Endothelial cell of umbilical vein (primary cell): Measurements from ENCODE around the gene YEATS4. TPM values are rescaled to one million over a fixed set of nuclear protein-coding genes. Genes with fewer than 3 reads are reported as not detected.

Experiments used
- BruUV-seq: library from RNA; stranded (reverse); fragments of 400-500 nt; replicated peaks from 2 replicates; lab custom pipeline; 2021; lab: Mats Ljungman, UMichigan
- CTCF ChIA-PET: fragments of 300-600, 350-600 bp; sonication (Branson Sonifier 250); formaldehyde crosslinking; loops from one replicate; lab custom pipeline; 2021; ENCODE audit warnings: antibody characterized with exemption, inconsistent platforms; lab: Charles Lee
- POLR2A ChIA-PET: fragments of 300-600, 350-600 bp; sonication (Branson Sonifier 250); formaldehyde crosslinking; loops from one replicate; lab custom pipeline; 2021; ENCODE audit warnings: antibody characterized with exemption, inconsistent platforms; lab: Charles Lee
- DNase-seq: peaks from one replicate; pipeline ENCODE4 v3.0.0-alpha.2; 2011; ENCODE audit warnings: low read depth, low spot score
- FAIRE-seq: peaks from 2 replicates; lab custom pipeline; 2011; peaks lifted over from hg19 to GRCh38; lab: Jason Lieb, UNC
- H2AFZ ChIP-seq: 2 replicates; pipeline ENCODE4 v1.6.0; 2012; ENCODE audit warnings: low read depth, low read length, control low read depth, inconsistent platforms
- H3K27ac ChIP-seq: 2 replicates; pipeline ENCODE4 v1.5.1; 2011; ENCODE audit warnings: low read depth, mild to moderate bottlenecking, control low read depth, low read length, moderate library complexity; ENCODE audit not compliant: insufficient read depth
- H3K27me3 ChIP-seq, 2 experiments: 2 replicates each; pipeline versions ENCODE4 v1.6.0 to v1.6.1; 2011; ENCODE audit warnings: low read length in 2 of 2, mixed read lengths in 1 of 2; ENCODE audit not compliant: control insufficient read depth in 2 of 2, insufficient read depth in 2 of 2
- H3K36me3 ChIP-seq, 2 experiments: 2 replicates in 1 of 2; 3 replicates in 1 of 2; pipeline ENCODE4 v1.5.1; 2011; ENCODE audit warnings: low read length in 2 of 2, mild to moderate bottlenecking in 1 of 2, moderate library complexity in 1 of 2; ENCODE audit not compliant: control insufficient read depth in 2 of 2, insufficient read depth in 2 of 2; ENCODE audit errors: extremely low read depth in 1 of 2
- H3K4me1 ChIP-seq: 3 replicates; pipeline ENCODE4 v1.5.1; 2011; ENCODE audit warnings: mild to moderate bottlenecking, low read length; ENCODE audit not compliant: control insufficient read depth, insufficient read depth; ENCODE audit errors: extremely low read depth
- H3K4me2 ChIP-seq: 2 replicates; pipeline ENCODE4 v1.6.1; 2011; ENCODE audit warnings: low read length, control low read depth, mixed read lengths; ENCODE audit not compliant: insufficient read depth
- H3K4me3 ChIP-seq, 3 experiments: fragments of 200-600 bp in 1 of 3; sonication (generic), shearing (Covaris generic) in 1 of 3; replicated peaks in 1 of 3; 2 replicates each; pipeline ENCODE4 v1.5.1; 2011 to 2016; ENCODE audit warnings: control low read depth in 3 of 3, low read length in 3 of 3, mild to moderate bottlenecking in 2 of 3, inconsistent platforms in 1 of 3, low read depth in 1 of 3, moderate library complexity in 1 of 3; ENCODE audit not compliant: insufficient read depth in 1 of 3
- H3K79me2 ChIP-seq: 2 replicates; pipeline ENCODE4 v1.6.0; 2012; ENCODE audit warnings: low read length, inconsistent platforms; ENCODE audit not compliant: control insufficient read depth, insufficient read depth
- H3K9ac ChIP-seq: replicated peaks from 2 replicates; pipeline ENCODE3; 2011; ENCODE audit warnings: low read length, control low read depth; ENCODE audit not compliant: insufficient read depth; ENCODE audit errors: extremely low read depth
- H3K9me1 ChIP-seq: replicated peaks from 3 replicates; pipeline ENCODE4 v1.6.0; 2011; ENCODE audit warnings: mild to moderate bottlenecking, low read length; ENCODE audit not compliant: control insufficient read depth, insufficient read depth; ENCODE audit errors: extremely low read depth
- H3K9me3 ChIP-seq: replicated peaks from 2 replicates; pipeline ENCODE4 v1.5.1; 2012; ENCODE audit warnings: low read length, inconsistent platforms; ENCODE audit not compliant: control insufficient read depth, insufficient read depth
- H4K20me1 ChIP-seq: replicated peaks from 2 replicates; pipeline ENCODE3; 2011; ENCODE audit warnings: mild to moderate bottlenecking, low read length; ENCODE audit not compliant: control insufficient read depth, insufficient read depth; ENCODE audit errors: extremely low read depth
- EZH2 ChIP-seq: IDR thresholded peaks from 2 replicates; pipeline ENCODE4 v1.6.1; 2012; ENCODE audit warnings: borderline replicate concordance, low read depth, mild to moderate bottlenecking, moderate library complexity, low read length, inconsistent platforms; ENCODE audit not compliant: severe bottlenecking
- FOS ChIP-seq: IDR thresholded peaks from 2 replicates; pipeline ENCODE4 v1.6.1; 2011; ENCODE audit warnings: mild to moderate bottlenecking, low read length, moderate library complexity, borderline replicate concordance; ENCODE audit not compliant: insufficient read depth
- GATA2 ChIP-seq: IDR thresholded peaks from 2 replicates; pipeline ENCODE4 v1.7.0; 2011; ENCODE audit warnings: low read depth, mild to moderate bottlenecking, moderate library complexity, mixed read lengths, low read length; ENCODE audit not compliant: insufficient read length, insufficient read depth
- JUN ChIP-seq: IDR thresholded peaks from 2 replicates; pipeline ENCODE4 v1.6.1; 2011; ENCODE audit warnings: borderline replicate concordance, low read depth; ENCODE audit not compliant: insufficient read length, insufficient read depth
- MYC ChIP-seq: IDR thresholded peaks from one replicate; pipeline ENCODE4 v1.6.1; 2011; ENCODE audit warnings: mild to moderate bottlenecking, low read depth, low read length
- POLR2A ChIP-seq: IDR thresholded peaks from 2 replicates; pipeline ENCODE4 v1.6.1; 2012; ENCODE audit warnings: low read depth, mild to moderate bottlenecking, control low read depth, low read length
- POLR2AphosphoS5 ChIP-seq: IDR thresholded peaks from 2 replicates; pipeline ENCODE4 v1.6.1; 2012; ENCODE audit warnings: low read depth, mild to moderate bottlenecking, control low read depth, low read length, moderate library complexity; ENCODE audit not compliant: insufficient read depth
- dilution Hi-C: fragments of 300-500 bp; cut with MboI; formaldehyde crosslinking; loops from one replicate; pipeline ENCODE4 v1.15.0; 2019; ENCODE audit warnings: low sequenced_read_pairs; ENCODE audit not compliant: extremely low pct_ligation_motif_present
- intact Hi-C: fragments of 100-400 bp; cut with micrococcal nuclease; formaldehyde crosslinking; loops from one replicate; pipeline ENCODE4 v1.10.0; 2022
- polyA plus RNA-seq, 4 experiments: library from polyadenylated mRNA; depleted of rRNA in 3 of 4; stranded (reverse) in 3 of 4; unstranded in 1 of 4; fragments of >200 nt; gene quantifications; 2 replicates each; pipeline versions ENCODE4 v1.2.1 to v1.2.3, GENCODE V29; 2011 to 2012; ENCODE audit warnings: missing spikeins in 1 of 4
- total RNA-seq: library from RNA; stranded (reverse); gene quantifications from 2 replicates; pipeline ENCODE4 v1.2.3, GENCODE V29; 2021
- TF ChIP-seq, protein P1 (sequence below): IDR thresholded peaks from 2 replicates; pipeline ENCODE4 v1.6.1; 2011; ENCODE audit not compliant: insufficient read depth, insufficient read length
- TF ChIP-seq, protein P2 (sequence below), 2 donors: IDR thresholded peaks; 1 replicate in 1 of 2; 2 replicates in 1 of 2; pipeline ENCODE4 v1.5.1; 2011; ENCODE audit warnings: low read length in 2 of 2, mild to moderate bottlenecking in 2 of 2, moderate library complexity in 2 of 2, control low read depth in 1 of 2, inconsistent platforms in 1 of 2, low read depth in 1 of 2; ENCODE audit not compliant: insufficient read depth in 1 of 2; ENCODE audit errors: extremely low read depth in 1 of 2

Gene YEATS4
- total and polyA plus RNA-seq, 2 donors (not counting 3 experiments of a cell fraction or from before 2014, with no cell fraction given): 13.6 to 16.7 TPM

DNA sequence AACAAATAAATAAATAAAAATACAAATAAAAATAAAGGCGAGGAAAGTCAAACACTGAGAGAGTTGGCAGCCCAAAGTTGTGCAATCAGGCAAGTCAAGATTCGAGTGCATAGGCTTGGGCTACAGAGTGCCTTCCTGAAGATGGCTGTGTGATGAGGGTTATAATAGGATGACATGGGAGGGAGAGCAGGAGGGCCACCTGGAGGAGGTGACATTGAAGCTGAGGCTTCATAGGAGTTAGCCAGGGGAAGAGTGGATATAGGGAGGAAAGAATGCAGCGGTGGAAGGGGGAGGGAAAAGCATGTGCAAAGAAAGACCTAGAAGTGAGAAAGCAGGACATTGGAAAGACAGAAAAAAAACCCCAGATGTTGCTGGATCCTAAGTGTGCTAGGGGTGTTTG, 53.1 kb downstream of the YEATS4 start:
- no TSS peak for BruUV-seq
- TF ChIP-seq MYC: no peak
- TF ChIP-seq, protein P1, sequence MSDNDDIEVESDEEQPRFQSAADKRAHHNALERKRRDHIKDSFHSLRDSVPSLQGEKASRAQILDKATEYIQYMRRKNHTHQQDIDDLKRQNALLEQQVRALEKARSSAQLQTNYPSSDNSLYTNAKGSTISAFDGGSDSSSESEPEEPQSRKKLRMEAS: no peak
- TF ChIP-seq GATA2: no peak
- no peak for TF ChIP-seq FOS
- TF ChIP-seq POLR2A: no peak
- TF ChIP-seq JUN: no peak
- no peak for TF ChIP-seq POLR2AphosphoS5
- TF ChIP-seq EZH2: no peak
- TF ChIP-seq, protein P2, sequence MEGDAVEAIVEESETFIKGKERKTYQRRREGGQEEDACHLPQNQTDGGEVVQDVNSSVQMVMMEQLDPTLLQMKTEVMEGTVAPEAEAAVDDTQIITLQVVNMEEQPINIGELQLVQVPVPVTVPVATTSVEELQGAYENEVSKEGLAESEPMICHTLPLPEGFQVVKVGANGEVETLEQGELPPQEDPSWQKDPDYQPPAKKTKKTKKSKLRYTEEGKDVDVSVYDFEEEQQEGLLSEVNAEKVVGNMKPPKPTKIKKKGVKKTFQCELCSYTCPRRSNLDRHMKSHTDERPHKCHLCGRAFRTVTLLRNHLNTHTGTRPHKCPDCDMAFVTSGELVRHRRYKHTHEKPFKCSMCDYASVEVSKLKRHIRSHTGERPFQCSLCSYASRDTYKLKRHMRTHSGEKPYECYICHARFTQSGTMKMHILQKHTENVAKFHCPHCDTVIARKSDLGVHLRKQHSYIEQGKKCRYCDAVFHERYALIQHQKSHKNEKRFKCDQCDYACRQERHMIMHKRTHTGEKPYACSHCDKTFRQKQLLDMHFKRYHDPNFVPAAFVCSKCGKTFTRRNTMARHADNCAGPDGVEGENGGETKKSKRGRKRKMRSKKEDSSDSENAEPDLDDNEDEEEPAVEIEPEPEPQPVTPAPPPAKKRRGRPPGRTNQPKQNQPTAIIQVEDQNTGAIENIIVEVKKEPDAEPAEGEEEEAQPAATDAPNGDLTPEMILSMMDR (IDR thresholded peaks at IDR 0.05; ENCODE audit: extremely low read depth in 1 of 2, insufficient read depth in 1 of 2, low read depth in 1 of 2, low read length in 2 of 2): no peak
- no peaks in the 10 kb centered on the region for H3K79me2 ChIP-seq
- CTCF ChIA-PET: interaction anchor here (9.1 kb wide), 1 partner anchor 158 kb away, joined by 69 read pairs; no protein-coding TSS in a partner anchor
- DNase-seq (no peak), FAIRE-seq (no peak)
- intact Hi-C loops (no loop called here), dilution Hi-C loops (no loop called here)
- no peak overlapping the region for H3K4me3 ChIP-seq
- no peaks in the 10 kb centered on the region for H3K27me3 ChIP-seq
- H4K20me1 ChIP-seq: no peaks in the 10 kb centered on the region
- H3K9me3 ChIP-seq: no peaks in the 10 kb centered on the region
- H3K4me2 ChIP-seq: no peak overlapping the region
- POLR2A ChIA-PET: no interaction called here
- H3K9ac ChIP-seq: no peak overlapping the region
- no peaks in the 10 kb centered on the region for H3K36me3 ChIP-seq
- no peaks in the 10 kb centered on the region for H3K4me1 ChIP-seq
- H3K27ac ChIP-seq: no peak overlapping the region
- no peak overlapping the region for H2AFZ ChIP-seq
- no peaks in the 10 kb centered on the region for H3K9me1 ChIP-seq
